IMR-90 (cell line): ENCODE data around the gene OR4D6.

Experiments
- CEBPB ChIP-seq: IDR thresholded peaks from 2 replicates; pipeline ENCODE4 v1.6.1; 2012; ENCODE audit warnings: low read depth, low read length, improper control_type of control experiment
- CTCF ChIP-seq: conservative IDR thresholded peaks from 2 replicates; pipeline ENCODE4 v1.5.1; 2012; ENCODE audit warnings: mild to moderate bottlenecking, low read depth, low read length, improper control_type of control experiment
- POLR2A ChIP-seq: IDR thresholded peaks from 2 replicates; pipeline ENCODE4 v1.6.1; 2012; ENCODE audit warnings: mild to moderate bottlenecking, low read depth, low read length
- RCOR1 ChIP-seq: IDR thresholded peaks from 2 replicates; pipeline ENCODE4 v1.6.1; 2012; ENCODE audit warnings: mild to moderate bottlenecking, low read length, improper control_type of control experiment; ENCODE audit not compliant: insufficient replicate concordance

DNA sequence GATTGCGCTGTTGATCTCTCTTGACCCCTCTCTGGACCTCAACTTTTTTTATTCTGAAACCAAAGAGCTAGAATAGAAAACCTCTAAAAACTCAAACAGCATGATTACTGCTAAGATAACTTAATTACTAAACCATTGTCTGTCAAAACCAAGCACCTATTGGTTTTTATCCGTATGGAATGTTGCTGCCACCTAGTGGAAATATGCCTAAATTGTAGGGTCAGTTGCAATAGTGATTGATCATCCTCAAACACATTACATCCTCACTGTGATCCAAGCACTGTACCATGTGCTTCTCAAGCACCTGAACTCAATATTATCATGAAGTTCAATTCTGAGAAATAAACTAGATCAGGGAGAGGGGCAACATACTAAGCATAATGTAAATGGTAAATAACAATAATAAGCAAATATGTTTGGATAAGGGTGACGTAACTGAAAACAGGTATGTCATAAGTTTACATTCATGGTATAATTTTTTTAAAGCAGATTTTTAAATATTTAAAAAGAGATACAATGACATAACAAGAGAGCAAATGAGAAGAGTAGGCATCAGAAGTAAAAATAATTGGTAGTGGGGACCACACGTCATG is 26.7 kb upstream of the OR4D6 start:
- TF ChIP-seq POLR2A (no peak), CTCF (peak; percentile 74), CEBPB (peak; percentile 0; the same call in 1 of the 2 replicates), RCOR1 (no peak)
